ENCODE results near the gene MRFAP1L1.

The MRFAP1L1 gene

DNA sequence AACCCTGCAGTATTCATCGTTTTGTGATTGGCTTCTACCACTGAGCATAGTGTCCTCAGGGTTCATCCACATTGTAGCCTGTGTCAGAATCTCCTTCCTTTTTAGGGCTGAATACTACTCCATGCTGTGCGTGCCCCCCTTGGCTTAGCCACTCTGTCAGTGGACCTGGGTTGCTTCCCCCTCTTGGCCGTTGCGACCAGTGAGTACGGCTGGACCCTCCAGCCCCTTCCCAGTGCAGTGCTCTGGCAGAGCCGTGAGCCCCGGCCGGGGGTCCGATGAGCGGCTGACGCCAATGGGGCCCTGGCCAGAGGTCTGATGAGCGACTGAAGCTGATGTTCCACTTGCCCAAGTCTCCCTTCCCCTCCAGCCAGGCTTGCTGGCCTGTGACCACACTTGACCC lies 13.2 kb upstream of the MRFAP1L1 start:
- Histone ChIP-seq H3K4me1 (ENCODE audit: control insufficient read depth in 1 of 2, insufficient read depth in 2 of 2, low read length in 2 of 2) (peaks cover 0 to 5% of the 10 kb centered on the region in 2 donors), H3K36me3 (ENCODE audit: control insufficient read depth in 1 of 2, insufficient read depth in 2 of 2, low read length in 2 of 2) (no peaks in the 10 kb centered on the region), H3K9me3 (ENCODE audit: control insufficient read depth in 1 of 2, low read length in 2 of 2) (no peaks in the 10 kb centered on the region), H3K27ac (ENCODE audit: low read length) (no peak overlapping the region), H3K27me3 (ENCODE audit: low read depth, low read length) (no peaks in the 10 kb centered on the region), H3K4me3 (ENCODE audit: low read depth in 1 of 2, low read length in 2 of 2) (no peak overlapping the region)

DNA sequence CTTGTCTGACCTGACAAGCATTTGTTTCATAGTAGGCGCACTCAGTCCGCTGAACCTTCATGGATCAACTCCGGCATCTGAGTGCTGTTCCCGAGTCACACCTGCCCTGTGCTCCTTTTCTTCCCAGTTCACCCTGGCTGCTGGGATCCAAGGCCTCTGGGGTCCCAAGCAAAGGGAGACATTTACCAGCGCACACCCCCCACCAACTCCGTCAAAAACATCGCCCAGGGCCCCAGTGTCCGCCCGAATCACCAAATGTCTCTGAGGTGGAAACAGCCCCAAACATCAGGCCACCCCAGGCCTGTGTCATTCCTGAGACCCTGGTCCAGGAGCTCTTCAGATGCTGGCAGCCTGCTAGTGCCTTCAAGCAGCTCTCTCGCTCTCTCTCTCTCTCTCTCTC lies 11.5 kb upstream of the MRFAP1L1 start:
- H3K27me3 ChIP-seq (ENCODE audit: low read depth, low read length), result no peaks in the 10 kb centered on the region
- H3K9me3 ChIP-seq (ENCODE audit: control insufficient read depth in 1 of 2, low read length in 2 of 2), result no peaks in the 10 kb centered on the region
- no peak overlapping the region for H3K27ac ChIP-seq (ENCODE audit: low read length)
- no peaks in the 10 kb centered on the region for H3K36me3 ChIP-seq (ENCODE audit: control insufficient read depth in 1 of 2, insufficient read depth in 2 of 2, low read length in 2 of 2)
- no peak overlapping the region for H3K4me3 ChIP-seq (ENCODE audit: low read depth in 1 of 2, low read length in 2 of 2)
- H3K4me1 ChIP-seq (ENCODE audit: control insufficient read depth in 1 of 2, insufficient read depth in 2 of 2, low read length in 2 of 2), result peaks cover 0 to 6% of the 10 kb centered on the region in 2 donors

DNA sequence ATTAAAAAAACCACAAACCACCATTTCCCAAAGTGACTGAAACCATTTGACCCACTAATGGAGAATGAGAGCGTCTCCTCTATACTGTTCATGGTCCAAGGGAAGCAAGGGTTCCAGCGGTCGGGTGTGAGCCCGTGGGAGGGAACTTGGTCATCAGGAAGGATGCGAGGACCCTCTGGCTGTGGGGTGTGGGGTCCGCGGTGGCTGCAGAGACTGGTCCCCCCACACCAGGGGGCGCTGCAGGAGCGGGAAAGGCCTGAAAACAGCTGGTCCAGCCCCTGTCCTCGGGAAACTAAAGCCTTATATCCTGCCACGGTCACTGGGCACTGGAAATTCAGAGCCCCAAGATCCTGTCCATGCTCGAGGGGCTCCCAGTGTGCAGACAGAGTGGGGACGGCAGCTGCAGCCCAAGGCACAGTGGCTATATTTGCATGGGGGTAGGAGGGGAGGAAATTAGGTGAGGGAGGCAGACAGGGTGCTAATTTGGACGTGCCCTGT lies 10.6 kb upstream of the MRFAP1L1 start:
- Histone ChIP-seq H3K27ac (ENCODE audit: low read length) (no peak overlapping the region), H3K27me3 (ENCODE audit: low read depth, low read length) (no peaks in the 10 kb centered on the region), H3K9me3 (ENCODE audit: control insufficient read depth in 1 of 2, low read length in 2 of 2) (no peaks in the 10 kb centered on the region), H3K4me1 (ENCODE audit: control insufficient read depth in 1 of 2, insufficient read depth in 2 of 2, low read length in 2 of 2) (peaks cover 0 to 6% of the 10 kb centered on the region in 2 donors), H3K36me3 (ENCODE audit: control insufficient read depth in 1 of 2, insufficient read depth in 2 of 2, low read length in 2 of 2) (no peaks in the 10 kb centered on the region), H3K4me3 (ENCODE audit: low read depth in 1 of 2, low read length in 2 of 2) (no peak overlapping the region)

DNA sequence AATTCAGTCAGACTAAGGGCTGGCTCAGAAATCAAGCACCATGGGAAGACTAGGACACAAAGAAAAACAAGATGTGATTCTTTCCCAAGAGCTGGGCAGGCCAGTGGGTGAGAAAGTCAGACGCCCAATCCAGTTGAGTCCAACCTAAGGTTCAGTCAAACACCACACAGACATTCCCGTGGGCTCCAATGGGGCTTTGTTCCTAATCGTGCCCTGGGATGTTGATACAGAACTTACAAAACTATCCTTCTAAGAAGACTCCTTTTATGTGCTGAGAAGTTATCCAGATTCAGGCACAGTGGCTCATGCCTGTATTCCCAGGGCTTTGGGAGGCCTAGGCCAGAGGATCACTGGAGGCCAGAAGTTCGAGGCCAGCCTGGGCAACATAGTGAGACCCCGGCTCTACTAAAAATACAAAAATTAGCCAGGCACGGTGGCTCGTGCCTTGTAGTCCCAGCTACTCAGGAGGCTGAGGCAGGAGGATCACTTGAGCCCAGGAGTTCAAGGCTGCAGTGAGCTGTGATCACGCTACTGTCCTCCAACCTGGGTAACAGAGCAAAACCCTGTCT lies 10.0 kb upstream of the MRFAP1L1 start:
- Histone ChIP-seq H3K4me1 (ENCODE audit: control insufficient read depth in 1 of 2, insufficient read depth in 2 of 2, low read length in 2 of 2) (peaks cover 0 to 6% of the 10 kb centered on the region in 2 donors), H3K27me3 (ENCODE audit: low read depth, low read length) (no peaks in the 10 kb centered on the region), H3K27ac (ENCODE audit: low read length) (no peak overlapping the region), H3K4me3 (ENCODE audit: low read depth in 1 of 2, low read length in 2 of 2) (no peak overlapping the region), H3K9me3 (ENCODE audit: control insufficient read depth in 1 of 2, low read length in 2 of 2) (no peaks in the 10 kb centered on the region), H3K36me3 (ENCODE audit: control insufficient read depth in 1 of 2, insufficient read depth in 2 of 2, low read length in 2 of 2) (no peaks in the 10 kb centered on the region)

DNA sequence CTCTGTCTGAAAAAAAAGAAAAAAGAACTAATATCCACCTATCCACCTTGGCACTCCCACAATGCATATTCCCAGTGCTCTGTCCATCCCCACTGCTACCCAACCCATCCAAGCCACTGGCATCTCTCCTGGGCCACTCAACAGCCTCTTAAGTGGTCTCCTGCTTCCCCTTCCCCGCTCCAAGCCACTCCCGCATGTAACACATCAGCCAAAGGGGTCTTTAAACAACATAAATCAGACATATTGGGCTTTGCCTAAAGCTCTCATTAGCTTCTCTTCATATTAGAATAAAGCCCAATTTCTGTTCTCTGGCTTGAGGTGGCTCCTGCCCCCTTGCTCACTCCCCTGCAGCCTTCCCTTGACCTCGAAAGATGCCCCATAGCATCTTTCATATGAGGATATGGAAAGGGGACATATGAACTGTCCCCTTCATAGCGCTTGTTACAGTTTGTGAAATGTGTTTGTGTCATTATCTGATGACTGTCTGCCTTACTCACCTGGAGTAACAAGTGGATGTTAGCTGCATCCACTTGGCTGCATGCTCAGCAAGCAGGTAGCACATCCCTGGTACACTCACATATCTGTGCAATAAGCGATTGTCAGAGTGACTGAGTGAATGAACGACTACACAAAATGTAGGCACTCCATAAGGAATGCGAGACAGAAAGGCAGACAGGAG lies 9.4 kb upstream of the MRFAP1L1 start:
- no peaks in the 10 kb centered on the region for H3K27me3 ChIP-seq (ENCODE audit: low read depth, low read length)
- H3K27ac ChIP-seq (ENCODE audit: low read length), result no peak overlapping the region
- no peaks in the 10 kb centered on the region for H3K9me3 ChIP-seq (ENCODE audit: control insufficient read depth in 1 of 2, low read length in 2 of 2)
- no peaks in the 10 kb centered on the region for H3K36me3 ChIP-seq (ENCODE audit: control insufficient read depth in 1 of 2, insufficient read depth in 2 of 2, low read length in 2 of 2)
- H3K4me3 ChIP-seq (ENCODE audit: low read depth in 1 of 2, low read length in 2 of 2), result no peak overlapping the region
- H3K4me1 ChIP-seq (ENCODE audit: control insufficient read depth in 1 of 2, insufficient read depth in 2 of 2, low read length in 2 of 2), result peaks cover 0 to 6% of the 10 kb centered on the region in 2 donors

DNA sequence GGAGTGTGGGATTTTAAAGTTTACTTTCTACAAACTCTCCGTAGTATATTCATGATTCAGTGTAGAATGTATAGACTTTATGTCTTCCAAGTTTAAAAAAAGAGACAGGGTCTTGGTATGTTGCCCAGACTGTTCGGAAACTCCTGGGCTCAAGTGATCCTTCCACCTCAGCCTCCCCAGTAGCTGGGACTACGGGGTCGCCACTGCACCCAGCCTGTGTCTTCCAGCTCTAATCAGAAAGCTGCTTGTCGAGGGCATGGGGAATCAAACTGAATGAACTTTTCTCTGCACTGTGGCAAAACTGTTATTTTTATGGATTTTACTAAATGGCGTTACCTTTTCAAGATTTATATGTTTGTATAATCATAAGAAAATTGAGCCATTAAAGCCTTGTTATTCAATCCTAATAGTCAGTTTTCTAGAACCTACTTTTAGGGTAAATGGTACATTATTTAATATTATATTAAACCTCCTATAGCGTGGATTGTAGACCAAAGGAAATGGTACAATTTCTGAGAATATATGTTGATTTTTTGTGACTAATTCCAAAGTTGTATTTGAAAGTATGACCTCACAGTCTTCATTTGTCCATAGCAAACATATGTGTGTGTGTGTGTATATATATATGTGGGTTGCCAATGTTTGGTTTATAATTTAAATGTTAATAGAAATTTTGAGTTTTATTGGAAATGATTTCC lies 7.4 kb upstream of the MRFAP1L1 start:
- no peaks in the 10 kb centered on the region for H3K9me3 ChIP-seq (ENCODE audit: control insufficient read depth in 1 of 2, low read length in 2 of 2)
- H3K27ac ChIP-seq (ENCODE audit: low read length), result peak overlapping the region; percentile 65
- H3K4me1 ChIP-seq (ENCODE audit: control insufficient read depth in 1 of 2, insufficient read depth in 2 of 2, low read length in 2 of 2), result peaks cover 0 to 6% of the 10 kb centered on the region in 2 donors
- peak overlapping the region; percentile 70 to 92 for H3K4me3 ChIP-seq (ENCODE audit: low read depth in 1 of 2, low read length in 2 of 2)
- H3K27me3 ChIP-seq (ENCODE audit: low read depth, low read length), result no peaks in the 10 kb centered on the region
- no peaks in the 10 kb centered on the region for H3K36me3 ChIP-seq (ENCODE audit: control insufficient read depth in 1 of 2, insufficient read depth in 2 of 2, low read length in 2 of 2)

DNA sequence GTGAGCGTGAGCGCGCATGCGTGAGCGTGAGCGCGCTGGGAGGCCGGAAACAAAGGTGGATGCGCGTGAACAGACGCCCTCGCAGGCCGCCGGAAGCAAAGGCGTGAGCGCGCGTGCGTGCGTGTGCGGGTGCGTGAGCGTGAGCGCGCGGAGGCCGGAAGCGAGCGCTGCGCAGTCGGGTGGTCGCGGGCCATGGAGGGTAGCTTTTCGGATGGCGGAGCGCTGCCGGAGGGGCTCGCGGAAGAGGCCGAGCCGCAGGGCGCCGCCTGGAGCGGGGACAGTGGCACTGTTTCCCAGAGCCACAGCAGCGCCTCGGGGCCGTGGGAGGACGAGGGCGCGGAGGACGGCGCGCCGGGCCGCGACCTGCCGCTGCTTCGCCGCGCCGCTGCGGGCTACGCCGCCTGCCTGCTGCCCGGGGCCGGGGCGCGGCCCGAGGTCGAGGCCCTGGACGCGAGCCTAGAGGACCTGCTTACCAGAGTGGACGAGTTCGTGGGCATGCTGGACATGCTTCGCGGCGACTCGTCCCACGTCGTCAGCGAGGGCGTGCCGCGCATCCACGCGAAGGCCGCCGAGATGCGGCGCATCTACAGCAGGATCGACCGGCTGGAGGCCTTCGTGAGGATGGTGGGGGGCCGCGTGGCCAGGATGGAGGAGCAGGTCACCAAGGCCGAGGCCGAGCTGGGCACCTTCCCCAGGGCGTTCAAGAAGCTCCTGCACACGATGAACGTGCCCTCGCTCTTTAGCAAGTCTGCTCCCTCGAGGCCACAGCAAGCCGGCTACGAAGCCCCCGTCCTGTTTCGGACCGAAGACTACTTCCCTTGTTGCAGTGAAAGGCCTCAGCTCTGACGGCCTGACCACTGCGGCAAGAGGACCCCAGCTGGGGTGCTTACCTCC lies 6.6 kb upstream of the MRFAP1L1 start, which contains the start of gene BLOC1S4:
Gene BLOC1S4 (plus strand): TSS at position 157 of the 894 bp plus-strand sequence. CDS start 36 bp downstream, at position 193.
- H3K9me3 ChIP-seq (ENCODE audit: control insufficient read depth in 1 of 2, low read length in 2 of 2), result no peaks in the 10 kb centered on the region
- peaks cover 0 to 6% of the 10 kb centered on the region in 2 donors for H3K4me1 ChIP-seq (ENCODE audit: control insufficient read depth in 1 of 2, insufficient read depth in 2 of 2, low read length in 2 of 2)
- H3K36me3 ChIP-seq (ENCODE audit: control insufficient read depth in 1 of 2, insufficient read depth in 2 of 2, low read length in 2 of 2), result no peaks in the 10 kb centered on the region
- H3K4me3 ChIP-seq (ENCODE audit: low read depth in 1 of 2, low read length in 2 of 2), result peak within 1 kb of the TSS; percentile 70 to 92
- no peaks in the 10 kb centered on the region for H3K27me3 ChIP-seq (ENCODE audit: low read depth, low read length)
- H3K27ac ChIP-seq (ENCODE audit: low read length), result peak within 1 kb of the TSS; percentile 65

DNA sequence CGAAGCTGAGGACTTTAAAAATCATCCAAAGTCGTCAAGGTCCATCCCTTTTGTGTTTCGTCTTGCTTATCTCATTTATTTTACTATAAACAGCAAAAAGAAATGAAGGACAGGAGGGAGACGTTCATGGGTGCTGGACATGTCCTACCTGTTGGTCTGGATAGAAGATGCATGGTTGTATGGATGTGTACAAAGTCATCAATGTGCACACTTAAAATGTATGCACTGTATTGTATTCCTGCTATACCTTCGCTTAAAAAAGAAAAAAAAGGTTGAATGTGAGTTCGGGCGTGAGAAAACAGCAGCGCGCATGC lies 6.0 kb upstream of the MRFAP1L1 start:
- Histone ChIP-seq H3K4me1 (ENCODE audit: control insufficient read depth in 1 of 2, insufficient read depth in 2 of 2, low read length in 2 of 2) (peaks cover 0 to 6% of the 10 kb centered on the region in 2 donors), H3K27me3 (ENCODE audit: low read depth, low read length) (no peaks in the 10 kb centered on the region), H3K36me3 (ENCODE audit: control insufficient read depth in 1 of 2, insufficient read depth in 2 of 2, low read length in 2 of 2) (no peaks in the 10 kb centered on the region), H3K4me3 (ENCODE audit: low read depth in 1 of 2, low read length in 2 of 2) (peak overlapping the region; percentile 47 to 70), H3K9me3 (ENCODE audit: control insufficient read depth in 1 of 2, low read length in 2 of 2) (no peaks in the 10 kb centered on the region), H3K27ac (ENCODE audit: low read length) (peak overlapping the region; percentile 65)

DNA sequence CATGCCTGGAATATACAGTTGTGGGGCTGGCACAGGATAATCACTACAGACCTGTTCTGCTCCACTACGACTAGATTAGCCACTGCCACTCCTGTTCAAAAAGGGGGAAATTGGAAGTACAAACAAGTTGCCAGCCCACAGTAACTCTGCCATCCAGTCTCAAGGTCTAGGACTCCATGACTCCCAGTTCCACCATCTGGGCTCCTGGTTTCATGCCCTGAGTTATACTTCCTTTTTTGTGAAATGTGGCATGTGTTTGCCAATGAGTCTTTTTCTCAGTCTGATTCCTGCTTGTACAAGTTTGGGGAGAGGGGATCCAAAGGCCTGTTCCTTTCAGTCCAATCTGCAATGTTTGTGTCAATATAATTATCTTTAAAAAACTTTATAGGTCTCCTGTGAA lies 5.3 kb upstream of the MRFAP1L1 start:
- Histone ChIP-seq H3K9me3 (ENCODE audit: control insufficient read depth in 1 of 2, low read length in 2 of 2) (no peaks in the 10 kb centered on the region), H3K27me3 (ENCODE audit: low read depth, low read length) (no peaks in the 10 kb centered on the region), H3K27ac (ENCODE audit: low read length) (no peak overlapping the region), H3K4me3 (ENCODE audit: low read depth in 1 of 2, low read length in 2 of 2) (no peak overlapping the region), H3K4me1 (ENCODE audit: control insufficient read depth in 1 of 2, insufficient read depth in 2 of 2, low read length in 2 of 2) (peaks cover 0 to 6% of the 10 kb centered on the region in 2 donors), H3K36me3 (ENCODE audit: control insufficient read depth in 1 of 2, insufficient read depth in 2 of 2, low read length in 2 of 2) (no peaks in the 10 kb centered on the region)

DNA sequence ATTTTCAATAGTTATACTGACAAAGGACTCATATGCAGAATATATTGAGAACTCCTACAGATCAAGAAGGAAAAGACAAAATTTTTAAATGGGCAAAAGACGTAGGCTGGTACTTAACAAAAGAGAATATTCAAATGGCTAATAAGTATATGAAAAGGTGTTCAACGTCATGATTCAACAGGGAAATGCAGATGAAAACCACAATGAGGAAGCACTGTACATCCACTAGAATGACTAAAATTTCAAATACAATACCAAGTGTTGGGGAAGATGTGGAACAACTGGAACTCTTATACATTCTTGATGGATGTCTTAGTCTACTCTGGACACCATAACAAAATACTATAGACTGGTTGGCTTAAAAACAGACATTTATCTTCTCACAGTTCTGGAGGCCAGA lies 1.3 kb upstream of the MRFAP1L1 start:
- Histone ChIP-seq H3K27me3 (ENCODE audit: low read depth, low read length) (no peaks in the 10 kb centered on the region), H3K4me3 (ENCODE audit: low read depth in 1 of 2, low read length in 2 of 2) (no peak overlapping the region), H3K9me3 (ENCODE audit: control insufficient read depth in 1 of 2, low read length in 2 of 2) (no peaks in the 10 kb centered on the region), H3K36me3 (ENCODE audit: control insufficient read depth in 1 of 2, insufficient read depth in 2 of 2, low read length in 2 of 2) (peaks cover 0 to 7% of the 10 kb centered on the region in 2 donors), H3K27ac (ENCODE audit: low read length) (no peak overlapping the region), H3K4me1 (ENCODE audit: control insufficient read depth in 1 of 2, insufficient read depth in 2 of 2, low read length in 2 of 2) (peaks cover 16 to 31% of the 10 kb centered on the region in 2 donors)

DNA sequence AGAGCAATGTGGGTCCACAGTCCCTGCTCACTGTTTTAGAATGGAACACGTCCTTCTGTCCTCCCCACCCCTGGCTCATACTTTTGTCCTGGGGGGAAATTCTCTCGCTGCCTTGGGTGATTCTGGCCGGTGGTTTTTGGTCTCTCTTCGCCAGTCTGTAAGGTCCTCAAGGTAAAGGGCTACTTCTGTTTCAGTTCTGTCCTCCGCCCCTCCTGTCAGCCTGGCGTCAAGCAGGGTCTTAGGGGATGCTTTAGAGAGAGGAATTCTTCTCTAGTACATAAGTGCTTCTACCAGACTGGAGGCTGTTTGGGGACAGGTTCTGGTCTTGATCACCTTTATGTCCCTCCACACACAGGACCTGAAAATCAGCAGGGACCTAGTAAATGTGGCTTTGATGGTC lies 617 bp upstream of the MRFAP1L1 start:
- Histone ChIP-seq H3K4me3 (ENCODE audit: low read depth in 1 of 2, low read length in 2 of 2) (peak overlapping the region; percentile 91 to 98), H3K27me3 (ENCODE audit: low read depth, low read length) (no peaks in the 10 kb centered on the region), H3K9me3 (ENCODE audit: control insufficient read depth in 1 of 2, low read length in 2 of 2) (no peaks in the 10 kb centered on the region), H3K27ac (ENCODE audit: low read length) (no peak overlapping the region), H3K36me3 (ENCODE audit: control insufficient read depth in 1 of 2, insufficient read depth in 2 of 2, low read length in 2 of 2) (peaks cover 6 to 7% of the 10 kb centered on the region in 2 donors), H3K4me1 (ENCODE audit: control insufficient read depth in 1 of 2, insufficient read depth in 2 of 2, low read length in 2 of 2) (peaks cover 16 to 38% of the 10 kb centered on the region in 2 donors)

Data from muscle layer of duodenum (tissue), 2 donors.